ENCODE results near the gene TROAP. TPM values are rescaled to one million over a fixed set of nuclear protein-coding genes. Genes with fewer than 3 reads are reported as not detected.

The TROAP gene
- total and polyA plus RNA-seq, 9 of the 15 experiments (the other 6 are each of a cell fraction or from before 2014, with no cell fraction given) = 46.4 to 171 (median 59.8) TPM

GRCh38 chr12:49365542-49365941 is 42.5 kb downstream of the TROAP start (continued):
- TF ChIP-seq DDX20 (tag; IDR thresholded peaks at IDR 0.05; ENCODE audit: low read depth) = no peak
- TF ChIP-seq RAD51 (IDR thresholded peaks at IDR 0.05; ENCODE audit: borderline replicate concordance, low read depth) = no peak
- TF ChIP-seq CBX5 (IDR thresholded peaks at IDR 0.05; ENCODE audit: borderline replicate concordance, low read depth) = no peak
- TF ChIP-seq ZBTB8A (IDR thresholded peaks at IDR 0.05; ENCODE audit: partially characterized antibody) = no peak
- TF ChIP-seq GABPB2 (CRISPR knock-in tag; conservative IDR thresholded peaks at IDR 0.05) = no peak
- TF ChIP-seq CREBBP (IDR thresholded peaks at IDR 0.05; ENCODE audit: low read depth, low read length) = no peak
- TF ChIP-seq MEF2A (IDR thresholded peaks at IDR 0.05; ENCODE audit: control insufficient read depth, low read depth, low read length) = no peak
- TF ChIP-seq MTA3 (IDR thresholded peaks at IDR 0.05; ENCODE audit: borderline replicate concordance) = no peak
- no peak for TF ChIP-seq SIN3B (IDR thresholded peaks at IDR 0.05; ENCODE audit: low read depth)
- no peak for TF ChIP-seq ZBTB17 (CRISPR knock-in tag; IDR thresholded peaks at IDR 0.05)
- TF ChIP-seq MXI1 (IDR thresholded peaks at IDR 0.05; ENCODE audit: low read depth, low read length) = no peak
- no peak for TF ChIP-seq ZNF395 (CRISPR knock-in tag; IDR thresholded peaks at IDR 0.05)
- no peak for TF ChIP-seq HSF4 (CRISPR knock-in tag; IDR thresholded peaks at IDR 0.05; ENCODE audit: borderline replicate concordance)
- no peak for TF ChIP-seq TEAD2 (tag; IDR thresholded peaks at IDR 0.05)
- TF ChIP-seq ZNF121 (CRISPR knock-in tag; conservative IDR thresholded peaks at IDR 0.05) = no peak
- TF ChIP-seq FOXJ2 (tag; IDR thresholded peaks at IDR 0.05) = no peak
- no peak for TF ChIP-seq ZNF75A (CRISPR knock-in tag; IDR thresholded peaks at IDR 0.05)
- TF ChIP-seq NFIX (CRISPR knock-in tag; IDR thresholded peaks at IDR 0.05; ENCODE audit: low read depth) = no peak
- no peak for TF ChIP-seq DLX4 (CRISPR knock-in tag; IDR thresholded peaks at IDR 0.05)
- TF ChIP-seq, protein P1, sequence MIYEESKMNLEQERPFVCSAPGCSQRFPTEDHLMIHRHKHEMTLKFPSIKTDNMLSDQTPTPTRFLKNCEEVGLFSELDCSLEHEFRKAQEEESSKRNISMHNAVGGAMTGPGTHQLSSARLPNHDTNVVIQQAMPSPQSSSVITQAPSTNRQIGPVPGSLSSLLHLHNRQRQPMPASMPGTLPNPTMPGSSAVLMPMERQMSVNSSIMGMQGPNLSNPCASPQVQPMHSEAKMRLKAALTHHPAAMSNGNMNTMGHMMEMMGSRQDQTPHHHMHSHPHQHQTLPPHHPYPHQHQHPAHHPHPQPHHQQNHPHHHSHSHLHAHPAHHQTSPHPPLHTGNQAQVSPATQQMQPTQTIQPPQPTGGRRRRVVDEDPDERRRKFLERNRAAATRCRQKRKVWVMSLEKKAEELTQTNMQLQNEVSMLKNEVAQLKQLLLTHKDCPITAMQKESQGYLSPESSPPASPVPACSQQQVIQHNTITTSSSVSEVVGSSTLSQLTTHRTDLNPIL (CRISPR knock-in tag; IDR thresholded peaks at IDR 0.05) = no peak
- TF ChIP-seq ZBTB34 (CRISPR knock-in tag; IDR thresholded peaks at IDR 0.05) = no peak
- no peak for TF ChIP-seq BMI1 (IDR thresholded peaks at IDR 0.05; ENCODE audit: low read length)
- no peak for TF ChIP-seq IFI16 (CRISPR knock-in tag; IDR thresholded peaks at IDR 0.05)
- no peak for TF ChIP-seq PRPF4 (IDR thresholded peaks at IDR 0.05; ENCODE audit: insufficient read depth, low read depth, low read length, poor library complexity, severe bottlenecking)
- TF ChIP-seq PCBP2 (IDR thresholded peaks at IDR 0.05; ENCODE audit: low read depth, low read length, poor library complexity, severe bottlenecking) = no peak
- no peak for TF ChIP-seq PTBP1 (IDR thresholded peaks at IDR 0.05; ENCODE audit: low read depth, low read length)

Measured in K562 (cell line).